DMS53 treated with DMSO at 0.1 percent for 48 hours (cell line): ENCODE data around the gene ALDH5A1.

Experiments
- DNase-seq: peaks from one replicate; lab custom pipeline; 2025; ENCODE audit not compliant: unreplicated experiment; lab: John Stamatoyannopoulos, UW

ALDH5A1 gene

DNA sequence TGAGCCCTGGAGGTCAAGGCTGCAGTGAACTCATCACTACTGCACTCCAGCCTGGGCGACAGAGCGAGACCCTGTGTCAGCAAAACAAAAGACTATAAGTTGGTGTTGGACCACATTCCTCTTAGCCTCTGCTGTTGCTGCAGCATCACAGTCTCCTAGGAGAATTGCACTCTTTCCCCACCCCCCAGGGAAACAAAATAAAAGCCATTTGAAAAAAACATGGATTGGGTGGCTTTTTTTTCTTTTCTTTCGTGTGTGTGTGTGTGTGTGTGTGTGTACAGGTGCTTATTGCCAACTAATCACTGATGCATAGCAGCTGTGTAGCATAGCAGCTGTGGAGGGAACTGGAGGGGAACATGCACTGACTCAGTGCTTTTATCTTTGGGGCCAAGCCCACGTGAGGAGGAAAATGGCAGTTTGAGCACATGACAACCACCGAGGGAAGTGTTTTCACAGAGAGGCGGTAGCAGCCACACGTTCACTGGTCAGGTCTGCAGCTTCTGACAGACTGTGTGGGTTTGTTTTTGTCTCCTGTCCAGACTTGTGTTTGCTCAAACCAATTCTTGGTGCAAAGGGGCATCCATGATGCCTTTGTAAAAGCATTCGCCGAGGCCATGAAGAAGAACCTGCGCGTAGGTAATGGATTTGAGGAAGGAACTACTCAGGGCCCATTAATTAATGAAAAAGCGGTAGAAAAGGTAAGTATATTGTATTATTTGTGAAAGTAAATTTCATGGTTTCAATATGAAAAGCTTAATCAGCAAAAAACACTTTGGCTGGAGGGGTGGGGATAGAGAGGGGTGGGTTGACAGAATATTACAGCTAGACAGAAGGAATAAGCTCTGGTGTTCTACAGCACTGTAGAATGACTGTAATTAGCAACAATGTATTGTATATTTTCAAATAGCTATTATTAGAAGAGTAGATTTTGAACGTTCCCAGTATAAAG is 27.7 kb downstream of the ALDH5A1 start:
- DNase-seq, result peak; percentile 86

DNA sequence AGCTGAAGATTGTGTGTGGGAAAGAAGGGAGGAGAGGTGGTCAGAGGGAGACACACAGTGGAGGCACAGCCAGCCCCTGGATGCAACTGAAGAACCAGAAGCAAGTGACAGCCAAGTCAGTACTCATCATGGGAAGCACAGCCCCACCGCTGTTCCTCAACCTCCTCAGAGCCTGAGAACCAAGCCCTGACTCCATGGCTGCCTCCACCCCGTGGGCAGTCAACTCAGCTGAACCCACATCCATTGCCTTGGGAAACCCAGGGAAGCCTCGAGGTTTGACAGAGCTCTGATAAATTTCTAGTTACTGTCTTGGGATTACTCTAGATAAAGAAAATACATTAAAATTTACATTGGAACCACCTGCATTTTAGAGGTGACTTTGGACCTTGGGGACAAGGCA is 29.6 kb downstream of the ALDH5A1 start:
- no peak for DNase-seq

DNA sequence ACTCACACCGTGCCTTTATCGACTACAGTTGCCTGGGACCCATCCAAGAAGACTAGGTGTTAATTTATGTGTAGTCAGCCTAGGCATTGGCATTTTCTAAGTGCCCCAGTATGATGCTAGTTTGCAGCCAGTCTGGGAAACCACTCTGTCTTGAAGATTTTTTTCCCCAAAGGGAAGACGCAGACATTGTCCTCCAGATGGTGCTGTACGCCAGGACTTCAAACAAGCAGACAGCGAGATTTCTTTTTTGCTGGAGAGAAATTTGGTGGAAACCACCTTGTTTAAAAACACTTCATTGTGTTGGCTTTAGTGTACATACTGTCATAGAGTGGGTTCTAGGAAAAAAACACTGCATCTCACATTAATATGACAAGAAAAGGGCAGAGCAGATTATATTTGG is 30.0 kb downstream of the ALDH5A1 start:
- peak; percentile 4 for DNase-seq

DNA sequence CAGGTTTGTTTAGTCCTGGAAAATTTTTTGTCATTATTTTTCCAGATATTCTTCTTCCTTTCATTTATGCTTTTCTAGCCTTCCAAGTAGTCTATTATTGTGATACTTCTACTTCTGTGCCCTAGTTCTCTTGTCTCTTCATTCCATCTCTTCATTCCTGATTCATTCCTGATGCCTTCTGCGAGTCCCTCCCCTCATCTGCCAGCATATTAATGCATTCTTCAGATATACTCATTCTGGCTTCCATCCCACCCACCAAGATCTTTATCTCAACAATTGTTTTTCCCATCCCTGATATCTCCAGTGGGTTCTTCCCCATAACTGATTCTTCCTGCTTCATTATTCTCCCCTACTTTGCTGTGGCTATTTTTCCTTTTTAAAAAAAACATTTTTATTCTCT is 35.2 kb downstream of the ALDH5A1 start:
- no peak for DNase-seq

DNA sequence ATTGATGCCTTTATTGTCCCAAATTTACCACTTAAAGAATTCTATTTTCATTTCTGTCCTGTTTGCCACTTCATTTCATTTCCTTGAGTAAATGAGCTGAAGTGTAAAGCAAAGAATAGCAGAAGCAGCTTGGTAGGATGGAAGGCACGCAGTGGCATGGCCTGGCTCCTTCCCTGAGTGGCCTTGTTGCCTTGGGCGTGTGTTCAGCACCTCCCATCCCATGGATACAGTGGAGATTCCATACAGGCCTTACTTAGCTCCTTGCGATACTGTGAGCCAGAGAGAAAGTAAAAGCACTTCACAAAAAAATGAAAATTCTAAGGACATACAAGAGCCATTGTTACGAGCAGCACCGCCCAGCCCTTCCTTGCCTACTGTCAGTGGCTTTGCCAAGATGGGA is 39.6 kb downstream of the ALDH5A1 start:
- no peak for DNase-seq

DNA sequence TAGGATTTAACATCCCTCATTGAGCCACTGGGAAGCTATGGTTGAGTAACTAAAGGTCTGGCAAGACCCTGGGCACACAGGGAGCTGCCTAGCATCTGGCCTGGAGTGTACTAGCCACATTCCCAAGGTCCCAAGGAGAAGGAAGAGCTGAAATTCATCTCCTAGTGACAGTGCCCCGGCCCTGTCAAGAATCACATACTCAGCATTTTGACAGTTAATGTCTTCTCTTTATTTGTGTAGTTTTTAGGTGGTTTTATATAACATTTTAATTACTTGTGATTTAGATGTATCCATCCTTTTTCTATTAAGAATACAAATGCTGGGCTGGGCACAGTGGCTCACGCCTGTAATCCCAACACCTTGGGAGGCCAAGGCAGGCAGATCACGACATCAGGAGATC is 40.4 kb downstream of the ALDH5A1 start:
- no peak for DNase-seq

DNA sequence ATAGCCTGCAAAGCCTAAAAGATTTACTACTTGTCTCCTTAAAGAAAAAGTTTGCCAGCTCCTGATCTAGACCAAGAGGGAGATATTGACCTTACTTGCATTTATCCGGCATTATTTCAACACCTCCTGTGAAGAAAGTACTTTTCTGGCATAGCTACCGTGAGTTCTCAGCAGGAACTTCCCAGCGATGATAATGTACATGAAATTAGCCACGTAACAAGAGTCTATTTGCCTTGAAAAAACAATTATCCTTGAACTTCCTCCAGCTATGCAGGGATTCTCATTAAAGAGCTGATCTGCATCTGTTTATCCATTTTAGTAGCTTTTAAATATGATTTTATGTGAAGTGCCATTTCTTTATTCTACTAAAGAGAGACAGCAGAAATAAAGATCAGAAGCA is 41.7 kb downstream of the ALDH5A1 start:
- DNase-seq, result no peak

DNA sequence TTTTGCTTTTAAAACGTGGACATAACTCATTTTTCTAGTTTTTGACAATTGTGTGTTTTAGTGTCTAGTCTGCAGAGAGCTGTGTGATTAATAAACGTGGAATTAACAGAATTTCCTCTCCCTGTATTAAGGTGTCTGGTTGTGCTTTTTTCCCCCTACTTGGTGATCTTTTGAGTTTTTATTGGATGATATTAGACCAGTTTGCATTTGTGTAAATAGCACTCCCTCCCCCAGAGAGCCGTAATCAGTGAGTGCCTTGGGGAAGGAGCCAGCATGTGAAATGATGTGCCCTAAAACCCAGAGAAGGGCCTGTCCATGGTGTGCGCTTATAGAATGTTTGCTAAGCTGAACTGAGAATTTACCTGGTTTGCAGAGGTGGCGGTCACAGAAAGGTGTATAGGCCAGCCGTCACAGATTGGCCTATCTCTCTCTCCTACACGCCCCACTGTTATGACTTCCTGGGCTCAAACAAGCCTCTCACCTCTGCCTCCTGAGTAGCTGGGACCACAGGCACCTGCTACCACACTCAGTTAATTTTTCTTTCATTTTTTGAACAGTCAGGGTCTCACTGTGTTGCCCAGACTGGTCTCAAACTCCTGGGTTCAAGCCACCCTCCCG is 42.4 kb downstream of the ALDH5A1 start:
- no peak for DNase-seq

DNA sequence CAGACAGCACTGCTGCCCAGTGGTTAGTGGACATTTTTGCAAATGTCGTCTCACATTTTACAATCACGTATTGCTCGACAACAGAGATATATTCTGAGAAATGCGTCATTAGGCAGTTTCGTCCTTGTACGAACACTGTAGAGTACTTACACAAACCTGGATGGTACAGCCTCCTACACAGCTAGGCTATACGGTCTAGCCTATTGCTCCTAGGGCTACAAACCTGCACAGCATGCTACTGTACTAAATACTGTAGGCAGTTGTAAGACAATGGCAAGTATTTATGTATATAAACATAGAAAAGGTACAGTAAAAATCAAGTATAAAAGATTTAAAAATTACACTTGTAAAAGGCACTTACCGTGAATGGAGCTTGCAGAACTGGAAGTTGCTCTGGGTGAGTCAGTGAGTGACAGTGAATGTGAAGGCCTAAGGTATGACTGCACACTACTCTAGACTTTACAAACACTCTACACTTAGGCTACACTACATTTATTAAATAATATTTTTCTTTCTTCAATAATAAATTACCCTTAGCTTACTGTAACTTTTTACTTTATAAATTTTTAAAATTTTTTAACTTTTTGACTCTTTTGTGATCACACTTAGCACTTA is 43.1 kb downstream of the ALDH5A1 start:
- no peak for DNase-seq

DNA sequence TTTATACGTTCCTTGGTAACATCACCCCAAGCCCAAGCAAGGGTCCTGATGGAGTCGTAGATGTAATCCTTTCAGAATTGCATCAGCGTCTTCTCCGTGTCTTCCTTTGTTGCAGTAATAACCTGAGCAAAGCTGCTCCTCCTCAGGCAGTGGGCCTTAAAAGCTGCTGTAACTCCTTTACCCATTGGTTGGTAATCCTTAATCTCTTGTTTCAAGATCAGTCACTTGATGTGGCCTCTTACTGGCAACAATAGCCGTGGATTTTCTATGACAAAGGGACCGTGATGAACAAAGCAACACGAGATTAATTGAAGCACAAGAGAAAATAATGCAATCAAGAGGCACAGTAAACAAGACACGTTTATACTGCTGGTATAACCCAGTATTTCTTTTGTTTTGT is 44.6 kb downstream of the ALDH5A1 start:
- DNase-seq, result no peak

DNA sequence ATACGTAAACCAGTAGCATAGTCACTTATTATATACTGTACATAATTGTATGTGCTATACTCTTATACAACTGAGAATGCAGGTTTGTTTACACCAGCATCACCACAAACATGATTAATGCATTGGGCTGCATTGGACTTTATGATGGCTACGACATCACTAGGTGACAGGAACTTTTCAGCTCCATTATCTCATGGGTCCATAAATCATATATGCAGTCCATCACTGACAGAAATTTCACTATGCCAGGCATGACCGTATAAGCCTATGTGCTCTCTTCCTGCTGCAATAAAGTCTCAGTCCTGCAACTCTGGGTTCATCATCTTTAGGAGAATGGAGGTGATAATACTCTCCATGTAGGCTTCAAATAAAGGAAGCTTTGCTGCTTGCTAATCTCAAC is 45.4 kb downstream of the ALDH5A1 start:
- no peak for DNase-seq

DNA sequence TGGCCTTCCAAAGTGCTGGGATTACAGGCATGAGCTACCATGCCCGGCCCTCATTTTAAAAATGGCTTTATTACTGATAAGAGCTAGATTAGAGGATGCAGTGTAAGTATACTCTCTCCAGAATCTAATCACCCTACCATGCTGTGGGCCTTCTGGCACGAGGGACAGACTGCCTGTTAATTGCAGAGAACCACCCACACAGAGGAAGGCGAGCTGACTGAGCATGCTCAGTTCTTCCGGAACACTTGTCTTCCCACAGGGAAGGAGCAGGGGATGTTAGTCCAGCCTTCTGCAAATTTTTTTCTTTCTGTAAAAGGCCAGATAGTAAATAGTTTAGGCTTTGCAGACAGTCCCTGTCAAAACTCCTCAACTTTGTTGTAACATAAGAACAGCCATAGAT is 48.9 kb downstream of the ALDH5A1 start:
- DNase-seq, result no peak

DNA sequence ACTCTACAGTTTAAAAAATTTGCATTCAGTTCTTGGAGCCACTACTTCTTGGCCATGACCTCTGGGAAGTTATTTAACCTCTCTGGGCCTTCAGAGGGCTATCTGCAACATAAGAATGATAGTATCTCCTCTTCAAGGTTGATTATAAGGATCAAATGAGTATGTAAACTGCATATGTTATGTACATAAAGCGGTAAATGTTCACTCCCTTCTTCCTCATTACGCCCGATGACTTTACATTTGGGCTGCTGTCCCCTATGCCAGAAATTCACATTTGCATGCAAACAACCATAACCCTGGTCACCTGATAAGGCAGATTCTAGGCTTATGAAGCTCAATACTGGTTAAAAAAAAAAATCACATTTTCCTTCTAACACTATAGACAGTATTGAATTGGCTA is 50.4 kb downstream of the ALDH5A1 start:
- DNase-seq, result no peak

DNA sequence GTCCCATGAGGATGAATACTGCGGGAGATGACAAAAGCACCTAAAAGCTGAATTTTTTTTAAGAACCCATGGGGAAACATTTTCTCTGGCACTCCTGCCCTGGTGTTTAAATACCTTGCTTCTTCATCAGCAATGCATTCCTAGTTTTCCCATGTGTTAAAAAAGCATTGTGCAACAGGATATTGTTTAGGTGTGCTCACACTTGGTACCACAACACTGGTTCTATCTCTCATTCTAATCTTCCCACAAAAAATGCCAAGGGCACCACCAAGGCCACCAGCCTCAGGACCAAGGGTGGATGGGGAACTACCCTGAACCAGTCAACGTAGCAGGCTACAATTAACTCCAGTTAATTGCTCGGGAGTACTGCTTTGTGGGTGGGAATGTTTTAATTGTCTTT is 50.9 kb downstream of the ALDH5A1 start:
- DNase-seq, result no peak

DNA sequence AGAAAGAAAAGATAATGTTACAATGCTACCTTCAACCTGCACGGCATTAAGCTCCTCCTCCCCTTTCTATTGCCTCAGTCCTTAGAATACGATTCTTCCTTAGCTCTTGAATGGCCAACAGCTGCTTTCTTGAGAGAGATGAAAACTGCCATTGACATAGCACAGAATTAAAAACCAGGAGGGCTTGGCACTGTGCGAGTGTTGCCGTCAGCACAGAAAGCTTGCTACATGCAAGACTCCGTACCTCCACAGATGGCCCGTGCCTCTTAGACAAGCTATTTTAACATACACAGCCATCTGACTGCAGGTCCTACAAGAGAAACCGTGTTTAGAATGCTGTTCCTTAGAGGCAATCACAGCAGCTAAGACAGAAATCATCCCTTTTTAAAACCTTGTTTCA is 51.7 kb downstream of the ALDH5A1 start:
- no peak for DNase-seq

DNA sequence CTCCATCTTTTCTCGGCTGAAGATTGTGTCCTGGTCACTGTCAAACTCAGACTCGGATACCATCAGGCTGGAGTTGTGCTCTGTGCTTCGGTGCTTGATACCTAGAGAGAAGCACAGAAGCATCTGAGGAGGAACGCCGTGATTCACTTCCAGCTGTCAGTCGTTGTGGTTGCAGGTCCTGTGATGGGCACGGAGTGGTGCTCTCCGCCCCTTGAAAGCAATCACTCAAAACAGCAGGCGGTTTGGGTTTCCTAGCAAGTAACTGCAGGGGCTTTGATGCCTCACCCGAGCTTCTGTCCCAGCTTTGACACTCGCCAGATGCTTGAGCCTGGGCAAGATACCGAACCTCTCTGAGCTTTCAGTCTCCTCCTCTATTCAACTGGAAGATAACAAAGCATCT is 52.5 kb downstream of the ALDH5A1 start:
- DNase-seq, result no peak

DNA sequence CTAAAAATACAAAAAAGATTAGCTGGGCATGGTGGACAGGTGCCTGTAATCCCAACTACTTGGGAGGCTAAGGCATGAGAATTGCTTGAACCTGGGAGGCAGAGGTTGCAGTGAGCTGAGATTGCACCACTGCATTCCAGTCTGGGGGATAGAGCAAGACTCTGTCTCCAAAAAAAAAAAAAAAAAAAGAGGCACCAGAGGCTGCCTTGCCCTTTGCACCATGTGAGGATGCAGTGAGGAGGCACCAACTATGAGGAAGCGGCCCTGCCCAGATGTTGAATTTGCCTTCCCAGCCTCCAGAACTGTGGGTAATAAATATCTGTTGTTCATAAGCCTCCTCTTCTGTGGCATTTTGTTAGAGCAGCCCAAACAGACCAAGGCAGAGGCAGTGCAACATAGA is 54.4 kb downstream of the ALDH5A1 start:
- DNase-seq, result no peak

DNA sequence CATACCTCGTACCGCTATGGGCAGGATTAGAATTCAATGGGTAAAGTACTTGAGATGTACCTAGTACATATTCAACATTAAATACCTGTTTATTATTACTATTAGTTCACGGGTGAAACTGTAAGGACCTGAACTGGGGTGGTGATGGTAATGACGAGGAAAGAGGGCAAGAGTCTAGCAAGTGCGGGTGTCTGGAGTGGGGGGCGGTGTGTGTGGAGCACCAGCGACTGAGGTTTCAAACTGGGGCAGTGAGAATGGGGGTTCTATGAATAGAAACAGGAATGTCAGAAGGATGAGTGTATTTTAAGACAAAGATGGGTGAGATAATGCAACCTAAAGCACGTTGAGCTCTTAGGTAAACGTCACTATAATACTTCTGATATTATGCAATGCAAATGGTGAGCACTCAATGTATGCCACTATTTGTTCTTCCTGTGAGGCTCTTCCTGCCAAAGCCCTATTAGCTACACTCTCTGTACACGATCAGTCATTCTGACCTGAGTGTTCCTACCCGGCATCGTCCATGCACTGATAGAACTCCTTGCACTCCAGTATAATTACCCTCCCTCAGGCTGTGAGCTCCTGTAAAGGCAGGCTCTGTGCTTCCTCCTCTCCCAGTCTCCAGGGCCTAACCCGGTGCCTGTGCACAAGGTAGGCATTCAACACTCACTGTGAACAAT is 55.0 kb downstream of the ALDH5A1 start:
- peak; percentile 21 for DNase-seq

DNA sequence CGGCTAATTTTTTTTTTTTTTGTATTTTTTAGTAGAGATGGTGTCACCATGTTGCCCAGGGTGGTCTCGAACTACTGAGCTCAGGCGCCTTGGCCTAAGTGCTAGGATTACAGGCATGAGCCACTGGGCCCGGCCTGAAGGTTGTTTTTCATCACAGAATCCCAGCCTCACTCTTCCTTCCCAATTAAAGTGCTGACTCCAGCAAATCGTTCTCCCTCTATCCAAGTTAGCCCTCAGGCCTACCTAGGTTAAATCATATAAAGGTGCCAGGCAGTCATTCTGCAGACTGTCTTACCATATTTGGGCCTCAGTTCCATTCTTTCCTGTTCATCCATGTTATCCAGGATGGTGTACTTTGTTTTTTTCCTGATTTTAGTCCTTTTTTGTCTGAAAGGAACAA is 56.4 kb downstream of the ALDH5A1 start:
- DNase-seq, result no peak

DNA sequence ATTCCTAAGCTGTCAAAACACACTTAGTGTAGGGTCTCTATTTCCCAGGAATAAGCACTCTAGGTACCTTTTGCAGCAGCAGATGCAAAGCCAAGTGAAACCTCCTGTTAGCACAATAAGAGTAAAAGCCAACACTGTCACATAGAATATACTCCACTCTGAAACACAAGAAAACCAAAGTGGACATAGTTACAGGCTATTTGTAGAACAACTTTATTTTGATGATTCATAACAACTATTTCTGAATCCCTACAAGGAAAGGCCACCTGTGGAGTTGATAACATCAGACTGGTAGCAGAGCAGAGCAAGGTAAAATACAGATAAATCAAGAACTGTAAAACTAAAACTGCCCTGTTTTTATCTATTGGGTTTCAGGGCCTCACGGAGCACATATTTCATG is 59.7 kb downstream of the ALDH5A1 start:
- no peak for DNase-seq

DNA sequence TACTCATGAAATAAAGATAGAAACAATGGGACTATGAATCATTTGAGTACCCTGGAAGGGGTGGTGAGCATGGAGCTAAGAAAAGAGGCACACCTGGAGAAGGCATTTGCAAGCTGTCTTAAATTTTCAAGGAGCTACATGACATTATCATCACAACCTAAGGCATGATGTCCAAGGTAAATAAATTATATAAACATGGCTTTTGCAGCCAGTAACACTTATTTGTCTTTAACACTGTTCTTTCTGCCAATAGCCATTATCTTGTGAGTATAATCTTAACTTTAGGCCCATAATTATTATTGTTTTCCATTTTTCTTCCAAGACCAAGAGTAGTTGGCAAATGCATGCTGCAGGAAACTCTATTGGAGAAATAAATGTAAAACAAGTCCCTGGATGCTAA is 63.7 kb downstream of the ALDH5A1 start:
- no peak for DNase-seq

DNA sequence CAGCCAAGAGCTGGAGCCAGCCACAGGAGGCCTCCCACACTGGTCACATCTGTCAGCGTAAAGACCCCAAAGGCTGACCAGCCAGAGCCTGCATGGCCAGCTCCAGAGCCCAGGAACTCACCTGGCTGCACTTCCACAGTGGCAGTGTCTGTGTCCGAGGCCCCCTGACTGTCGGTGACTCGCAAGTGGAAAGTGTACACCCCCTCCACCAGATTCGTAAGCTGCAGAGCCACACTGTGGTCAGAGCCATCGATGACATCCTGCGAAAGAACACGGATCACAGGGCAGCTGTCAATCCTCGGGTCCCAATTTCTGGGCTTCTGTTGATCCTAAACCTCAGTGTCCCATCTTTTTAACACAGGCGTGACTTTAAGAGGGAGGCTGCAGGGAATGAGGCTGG is 69.3 kb downstream of the ALDH5A1 start:
- DNase-seq, result no peak
